Lower lobe of right lung (tissue), 2 donors: ENCODE data around the gene SPCS1. TPM values are rescaled to one million over a fixed set of nuclear protein-coding genes. Genes with fewer than 3 reads are reported as not detected.
"Not testable (repeated sequence)": the region's sequence is repeated elsewhere in the genome, so short reads cannot be mapped to it uniquely, and the experiment has no call there.

ENCODE experiments used
- ATAC-seq, 2 donors: fragments of 200-7000 bp; cut with Tn5 transposase; one replicate each; pipeline ENCODE4 v1.9.1; 2020 to 2022; ENCODE audit warnings: mild to moderate bottlenecking in 2 of 2, moderate library complexity in 2 of 2
- DNase-seq: peaks from one replicate; pipeline ENCODE4 v3.0.0-alpha.2; 2020
- H3K27ac ChIP-seq: fragments of 200-600 bp; one replicate; pipeline ENCODE4 v1.8.0; 2022
- H3K27me3 ChIP-seq: fragments of 200-600 bp; one replicate; pipeline ENCODE4 v1.8.0; 2022; ENCODE audit warnings: low read depth
- H3K36me3 ChIP-seq: fragments of 200-600 bp; one replicate; pipeline ENCODE4 v1.8.0; 2022; ENCODE audit warnings: mild to moderate bottlenecking
- H3K4me1 ChIP-seq: fragments of 200-600 bp; one replicate; pipeline ENCODE4 v1.8.0; 2022
- H3K4me3 ChIP-seq: fragments of 200-600 bp; one replicate; pipeline ENCODE4 v1.8.0; 2022; ENCODE audit warnings: mild to moderate bottlenecking
- H3K9me3 ChIP-seq: fragments of 200-600 bp; one replicate; pipeline ENCODE4 v1.8.0; 2022
- CTCF ChIP-seq: fragments of 200-600 bp; IDR thresholded peaks from one replicate; pipeline ENCODE4 v1.8.0; 2022; ENCODE audit warnings: antibody characterized with exemption, mild to moderate bottlenecking
- intact Hi-C: fragments of 100-400 bp; cut with DNase I; formaldehyde crosslinking; loops from one replicate; pipeline ENCODE4 v1.11.0; 2022
- total RNA-seq: library from RNA; stranded (reverse); fragmentation: NEBNext Ultra II Directional; extraction: Animal tissue kit (Norgen Biotek cat#: 25700); gene quantifications from one replicate; pipeline ENCODE4 v1.2.1, GENCODE V29; 2021
- donor health status: DM: no; HTN: yes; CAD: no; lungs with severe emphysema.

Gene SPCS1
- total RNA-seq, 1 donor from 2014 or later: 74.6 TPM

GRCh38 chr3:52724511-52724910, 18.6 kb downstream of the SPCS1 start:
- DNase-seq: no peak
- peaks cover 15% of the 10 kb centered on the region for H3K4me1 ChIP-seq
- TF ChIP-seq CTCF: no peak
- intact Hi-C loops: no loop called here
- no peak for ATAC-seq
- peaks cover 5% of the 10 kb centered on the region for H3K9me3 ChIP-seq
- H3K27ac ChIP-seq: no peak overlapping the region
- H3K4me3 ChIP-seq: no peak overlapping the region
- H3K36me3 ChIP-seq: peaks cover 1% of the 10 kb centered on the region
- H3K27me3 ChIP-seq: no peaks in the 10 kb centered on the region

GRCh38 chr3:52728753-52729152, 22.8 kb downstream of the SPCS1 start:
- DNase-seq, ATAC-seq, H3K27me3 ChIP-seq, H3K4me3 ChIP-seq, H3K9me3 ChIP-seq, H3K27ac ChIP-seq, intact Hi-C loops, H3K4me1 ChIP-seq: not testable (repeated sequence)
- H3K36me3 ChIP-seq: peaks cover 38% of the 10 kb centered on the region

GRCh38 chr3:52730681-52731080, 24.8 kb downstream of the SPCS1 start:
- no peak overlapping the region for H3K27ac ChIP-seq
- intact Hi-C loops: no loop called here
- H3K4me1 ChIP-seq: no peaks in the 10 kb centered on the region
- peaks cover 56% of the 10 kb centered on the region for H3K36me3 ChIP-seq
- ATAC-seq (no peak), DNase-seq (no peak)
- no peak for TF ChIP-seq CTCF
- peaks cover 5% of the 10 kb centered on the region for H3K9me3 ChIP-seq
- H3K4me3 ChIP-seq: no peak overlapping the region
- H3K27me3 ChIP-seq: no peaks in the 10 kb centered on the region

- peaks cover 65% of the 10 kb centered on the region for H3K36me3 ChIP-seq
- ATAC-seq (no peak), DNase-seq (no peak)
- no peaks in the 10 kb centered on the region for H3K27me3 ChIP-seq
- H3K4me1 ChIP-seq: no peaks in the 10 kb centered on the region
- H3K4me3 ChIP-seq: no peak overlapping the region
- TF ChIP-seq CTCF: no peak
- intact Hi-C loops: no loop called here
- H3K27ac ChIP-seq: no peak overlapping the region
- peaks cover 5% of the 10 kb centered on the region for H3K9me3 ChIP-seq
These were observed 25.7 kb downstream of the SPCS1 start for GRCh38 chr3:52731590-52731989.

DNA sequence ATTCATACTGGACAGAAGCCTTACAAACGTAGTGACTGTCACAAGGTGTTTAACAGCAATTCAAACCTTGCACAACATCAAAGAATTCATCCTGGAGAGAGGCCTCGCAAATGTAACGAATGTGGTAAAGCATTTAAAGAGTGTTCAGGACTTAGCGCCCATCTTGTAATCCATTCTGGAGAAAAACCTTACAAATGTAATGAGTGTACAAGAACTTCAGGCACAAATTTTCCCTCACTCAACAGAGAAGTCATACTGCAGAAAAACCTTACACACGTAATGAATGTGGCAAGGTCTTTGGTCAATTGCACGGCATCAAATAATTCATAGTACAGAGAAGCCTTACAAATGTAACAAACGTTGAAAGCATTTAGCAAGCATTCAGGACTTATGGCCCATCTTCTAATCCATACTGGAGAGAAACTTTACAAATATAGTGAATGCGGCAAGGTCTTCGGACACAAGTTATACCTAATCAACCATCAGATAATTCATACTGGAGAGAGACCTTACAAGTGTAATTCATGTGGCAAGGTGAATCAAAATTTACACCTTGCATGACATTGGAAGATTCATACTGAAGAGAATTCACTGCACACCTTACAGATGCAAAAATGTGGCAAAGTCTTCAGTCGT, 27.5 kb downstream of the SPCS1 start:
- H3K4me3 ChIP-seq: no peak overlapping the region
- H3K4me1 ChIP-seq: no peaks in the 10 kb centered on the region
- DNase-seq (no peak), ATAC-seq (no peak)
- no peak for TF ChIP-seq CTCF
- peaks cover 5% of the 10 kb centered on the region for H3K9me3 ChIP-seq
- intact Hi-C loops: no loop called here
- H3K27me3 ChIP-seq: no peaks in the 10 kb centered on the region
- H3K27ac ChIP-seq: no peak overlapping the region
- peaks cover 83% of the 10 kb centered on the region for H3K36me3 ChIP-seq

- no peak for ATAC-seq
- TF ChIP-seq CTCF: no peak
- H3K4me1 ChIP-seq: no peaks in the 10 kb centered on the region
- H3K36me3 ChIP-seq: peaks cover 99% of the 10 kb centered on the region
- no peak overlapping the region for H3K4me3 ChIP-seq
- intact Hi-C loops: no loop called here
- no peaks in the 10 kb centered on the region for H3K27me3 ChIP-seq
- H3K9me3 ChIP-seq: no peaks in the 10 kb centered on the region
- H3K27ac ChIP-seq: no peak overlapping the region
- DNase-seq: no peak
These were observed 33.8 kb downstream of the SPCS1 start for GRCh38 chr3:52739730-52740129.
